Raji (cell line): ENCODE data around the gene MALSU1.

Experiments used
- POLR2A ChIP-seq: IDR thresholded peaks from 2 replicates; pipeline ENCODE4 v1.6.1; 2011; ENCODE audit warnings: low read depth, low read length, control low read depth; ENCODE audit not compliant: insufficient read depth

Gene MALSU1

DNA sequence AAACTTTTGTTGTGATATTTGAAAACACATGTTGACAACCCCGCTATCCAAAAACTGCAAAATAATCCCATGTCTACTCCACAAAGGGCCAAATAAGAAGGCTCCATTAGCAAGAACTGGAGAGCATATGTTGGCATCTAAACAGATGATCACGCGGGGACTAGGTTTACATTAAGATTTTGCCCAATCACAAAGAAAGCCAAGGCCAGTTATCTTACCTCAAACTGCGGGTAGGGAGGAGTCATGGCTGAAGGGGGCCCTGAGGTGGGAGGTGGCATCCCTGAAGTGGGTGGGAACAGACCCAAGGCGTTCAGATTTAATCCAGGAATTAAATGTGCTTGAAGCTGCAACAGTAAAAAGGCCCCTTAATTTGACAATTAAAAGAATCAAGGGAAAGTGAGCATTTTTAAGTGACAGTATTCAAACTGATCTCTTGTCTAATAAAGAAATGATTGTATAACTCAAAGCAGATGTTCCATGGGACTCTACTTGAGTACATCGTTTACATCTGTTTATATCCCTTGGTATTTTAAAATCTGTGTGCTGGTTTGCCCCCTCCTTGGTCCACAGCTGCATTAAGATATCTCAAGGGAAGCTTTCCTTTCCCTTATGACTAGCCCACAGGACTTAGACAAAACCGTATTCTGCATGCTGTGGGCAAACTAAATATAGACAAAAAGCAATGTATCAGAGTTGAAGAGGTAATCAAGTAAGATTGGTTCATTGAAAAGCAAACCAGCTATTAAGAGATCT, 42.9 kb downstream of the MALSU1 start:
- no peak for TF ChIP-seq POLR2A

GRCh38 chr7:23343102-23343501, 44.0 kb downstream of the MALSU1 start:
- TF ChIP-seq POLR2A = no peak

- TF ChIP-seq POLR2A = no peak
Measured at GRCh38 chr7:23343806-23344475, 44.8 kb downstream of the MALSU1 start.

- no peak for TF ChIP-seq POLR2A
Measured at GRCh38 chr7:23345601-23346000, 46.5 kb downstream of the MALSU1 start.

GRCh38 chr7:23346316-23346715, 47.2 kb downstream of the MALSU1 start:
- TF ChIP-seq POLR2A = no peak

GRCh38 chr7:23347033-23347681, 48.0 kb downstream of the MALSU1 start:
- no peak for TF ChIP-seq POLR2A

DNA sequence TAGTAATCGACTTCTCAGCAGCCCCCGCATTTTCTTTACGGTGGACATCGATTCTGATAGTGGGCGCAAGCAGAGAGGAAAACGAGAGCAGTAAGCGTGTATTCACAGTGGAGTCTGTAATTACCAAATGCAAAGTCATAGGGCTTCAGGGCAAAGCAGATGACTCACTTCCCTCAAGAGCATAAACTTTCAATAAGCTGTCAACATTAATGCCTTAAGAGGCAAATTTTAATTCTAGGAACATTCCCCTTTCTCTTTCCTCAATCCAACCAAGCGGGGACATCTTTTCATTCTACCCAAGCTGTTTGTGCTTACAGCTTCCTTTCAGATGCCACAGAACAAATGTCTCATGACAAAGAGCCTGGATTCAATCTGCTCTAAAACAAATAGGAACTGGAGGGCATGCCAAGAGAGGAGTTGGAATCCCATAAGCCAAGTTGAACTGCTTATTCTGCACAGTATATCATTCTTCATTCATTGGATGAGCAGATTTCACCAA, 48.6 kb downstream of the MALSU1 start:
- no peak for TF ChIP-seq POLR2A

GRCh38 chr7:23349484-23350157, 50.5 kb downstream of the MALSU1 start:
- no peak for TF ChIP-seq POLR2A

DNA sequence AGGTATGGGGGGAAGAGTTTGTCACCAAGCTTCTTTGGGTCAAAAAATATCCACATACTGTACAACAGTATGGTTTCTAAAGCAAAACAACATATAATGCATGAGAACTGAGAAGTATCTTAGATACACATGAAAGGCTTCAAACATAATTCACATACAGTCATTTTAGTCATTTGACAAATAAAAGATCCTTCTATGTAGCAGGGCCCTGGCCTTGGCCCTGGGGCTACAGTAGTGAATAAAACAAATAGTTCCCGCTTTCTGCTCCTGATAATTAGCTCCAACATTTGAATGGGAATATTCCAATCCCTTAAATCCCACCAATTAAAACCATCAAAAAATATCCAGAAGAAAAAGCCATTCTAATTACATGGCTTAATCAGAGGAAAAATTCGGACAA, 51.3 kb downstream of the MALSU1 start:
- no peak for TF ChIP-seq POLR2A

GRCh38 chr7:23353172-23353571, 54.0 kb downstream of the MALSU1 start:
- TF ChIP-seq POLR2A = no peak

DNA sequence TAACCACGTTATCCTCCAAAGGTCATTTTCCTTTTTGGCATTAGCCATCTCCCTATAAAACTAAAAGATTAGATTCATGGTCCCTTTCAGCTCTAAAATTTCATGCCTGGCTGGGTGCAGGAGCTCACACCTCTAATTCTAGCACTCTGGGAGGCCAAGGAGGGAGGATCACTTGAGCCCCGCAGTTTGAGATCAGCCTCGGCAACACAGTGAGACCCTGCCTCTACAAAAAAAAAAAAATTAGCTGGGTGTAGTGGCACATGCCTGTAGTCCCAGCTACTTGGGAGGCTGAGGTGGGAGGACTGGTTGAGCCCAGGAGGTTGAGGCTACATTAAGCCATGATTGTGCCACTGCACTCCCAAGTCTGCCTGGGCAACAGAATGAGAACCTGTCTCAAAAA, 57.0 kb downstream of the MALSU1 start:
- no peak for TF ChIP-seq POLR2A

GRCh38 chr7:23356726-23357125, 57.6 kb downstream of the MALSU1 start:
- TF ChIP-seq POLR2A = no peak

GRCh38 chr7:23357190-23358093, 58.3 kb downstream of the MALSU1 start:
- TF ChIP-seq POLR2A = no peak

GRCh38 chr7:23358152-23358674, 59.1 kb downstream of the MALSU1 start:
- TF ChIP-seq POLR2A = no peak
